ENCODE data around the gene KLF17. TPM values are rescaled to one million over a fixed set of nuclear protein-coding genes. Genes with fewer than 3 reads are reported as not detected.
"Not testable (repeated sequence)": the region's sequence is repeated elsewhere in the genome, so short reads cannot be mapped to it uniquely, and the experiment has no call there.

KLF17 gene
- total and polyA plus RNA-seq, 2 experiments from 2014 or later, result not detected

GRCh38 chr1:44114098-44114497 lies 4.5 kb upstream of the KLF17 start (continued):
- TF ChIP-seq, protein P1, sequence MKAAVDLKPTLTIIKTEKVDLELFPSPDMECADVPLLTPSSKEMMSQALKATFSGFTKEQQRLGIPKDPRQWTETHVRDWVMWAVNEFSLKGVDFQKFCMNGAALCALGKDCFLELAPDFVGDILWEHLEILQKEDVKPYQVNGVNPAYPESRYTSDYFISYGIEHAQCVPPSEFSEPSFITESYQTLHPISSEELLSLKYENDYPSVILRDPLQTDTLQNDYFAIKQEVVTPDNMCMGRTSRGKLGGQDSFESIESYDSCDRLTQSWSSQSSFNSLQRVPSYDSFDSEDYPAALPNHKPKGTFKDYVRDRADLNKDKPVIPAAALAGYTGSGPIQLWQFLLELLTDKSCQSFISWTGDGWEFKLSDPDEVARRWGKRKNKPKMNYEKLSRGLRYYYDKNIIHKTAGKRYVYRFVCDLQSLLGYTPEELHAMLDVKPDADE (IDR thresholded peaks at IDR 0.05), result no peak
- TF ChIP-seq STAT1 (IDR thresholded peaks at IDR 0.05; ENCODE audit: unreplicated experiment), result no peak
- TF ChIP-seq CREB1 (CRISPR knock-in tag; IDR thresholded peaks at IDR 0.05; ENCODE audit: low read depth), result no peak

DNA sequence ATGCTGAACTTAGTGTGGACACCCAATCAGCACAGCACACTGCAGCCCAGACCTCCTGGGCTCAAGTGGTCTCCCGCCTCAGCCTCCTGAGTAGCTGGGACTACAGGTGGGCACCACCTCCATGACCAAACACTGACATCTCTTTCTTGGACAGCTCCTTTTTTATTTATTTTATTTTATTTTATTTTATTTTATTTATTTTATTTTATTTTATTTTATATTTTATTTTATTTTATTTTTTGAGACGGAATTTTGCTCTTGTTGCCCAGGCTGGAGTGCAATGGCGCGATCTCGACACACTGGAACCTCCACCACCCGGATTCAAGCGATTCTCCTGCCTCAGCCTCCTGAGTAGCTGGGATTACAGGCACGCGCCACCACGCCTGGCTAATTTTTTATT lies 1.3 kb upstream of the KLF17 start:
- not testable (repeated sequence) for H3K4me3 ChIP-seq

GRCh38 chr1:44119525-44119924 lies 904 bp downstream of the KLF17 start:
- H3K4me2 ChIP-seq, result no peak overlapping the region
- DNase-seq (ENCODE audit: low spot score), result peak; percentile 12

More for the DNA sequence above, 1.3 kb upstream of the KLF17 start:
- not testable (repeated sequence) for H2AFZ ChIP-seq; H3K4me3 Mint-ChIP-seq; H3K9me3 Mint-ChIP-seq; H3K27ac ChIP-seq (ENCODE audit: low read depth); H3K79me2 ChIP-seq (replicated peaks; ENCODE audit: insufficient read depth); H3K4me2 ChIP-seq; H3K36me3 ChIP-seq (ENCODE audit: insufficient read depth); H3F3A ChIP-seq (replicated peaks; ENCODE audit: low read depth); H3K4me1 ChIP-seq (ENCODE audit: insufficient read depth); H4K20me1 ChIP-seq (replicated peaks; ENCODE audit: insufficient read depth); H3K27me3 Mint-ChIP-seq (ENCODE audit: insufficient read depth, low read depth, poor library complexity); H3K27me3 ChIP-seq (ENCODE audit: insufficient read depth); ATAC-seq; H3K9me2 ChIP-seq (ENCODE audit: insufficient read depth); H3K27ac Mint-ChIP-seq; H3K36me3 Mint-ChIP-seq (ENCODE audit: low read depth); DNase-seq (ENCODE audit: low spot score)
- peaks cover 16% of the 10 kb centered on the region for H3K4me1 Mint-ChIP-seq

More at GRCh38 chr1:44119525-44119924, 904 bp downstream of the KLF17 start:
- Mint-ChIP-seq H3K4me1 (peaks cover 12% of the 10 kb centered on the region; the same call in 2 of the 3 replicates), H3K36me3 (ENCODE audit: low read depth) (no peaks in the 10 kb centered on the region), H3K27ac (no peak overlapping the region), H3K9me3 (no peaks in the 10 kb centered on the region), H3K27me3 (ENCODE audit: insufficient read depth, low read depth, poor library complexity) (peaks cover 2% of the 10 kb centered on the region), H3K4me3 (no peak overlapping the region)
- Histone ChIP-seq H3K27ac (ENCODE audit: low read depth) (no peak overlapping the region), H3K4me3 (no peak overlapping the region), H3K4me1 (ENCODE audit: insufficient read depth) (peaks cover 6% of the 10 kb centered on the region; the same call in 1 of the 2 replicates), H3K36me3 (ENCODE audit: insufficient read depth) (no peaks in the 10 kb centered on the region), H3F3A (replicated peaks; ENCODE audit: low read depth) (no peaks in the 10 kb centered on the region), H3K27me3 (ENCODE audit: insufficient read depth) (no peaks in the 10 kb centered on the region), H4K20me1 (replicated peaks; ENCODE audit: insufficient read depth) (no peaks in the 10 kb centered on the region), H3K9me2 (ENCODE audit: insufficient read depth) (0 out of 2 replicates have a peak, but pooled peaks cover 8% of the 10 kb centered on the region), H3K79me2 (replicated peaks; ENCODE audit: insufficient read depth) (no peaks in the 10 kb centered on the region), H2AFZ (peak overlapping the region; percentile 80; the same call in 1 of the 2 replicates)
- TF ChIP-seq ZNF462 (CRISPR knock-in tag; IDR thresholded peaks at IDR 0.05) (peak; percentile 82), REST (IDR thresholded peaks at IDR 0.05; ENCODE audit: unreplicated experiment) (no peak)
- peak; percentile 86 for ATAC-seq

Data from GM23338 (cell line).